LNCaP clone FGC (cell line): ENCODE data around the gene VARS2.

Experiments used
- DNase-seq: peaks from one replicate; pipeline ENCODE4 v3.0.0-alpha.2; 2011; ENCODE audit warnings: low read depth
- H3K4me3 ChIP-seq: 2 replicates; pipeline ENCODE4 v1.5.1; 2011; ENCODE audit warnings: mild to moderate bottlenecking, low read depth, low read length, control low read depth
- TF ChIP-seq, protein P1 (sequence below): IDR thresholded peaks from 2 replicates; pipeline ENCODE4 v1.5.1; 2012; ENCODE audit warnings: mild to moderate bottlenecking; ENCODE audit not compliant: control insufficient read depth, insufficient read depth; ENCODE audit errors: extremely low read depth

Gene VARS2

DNA sequence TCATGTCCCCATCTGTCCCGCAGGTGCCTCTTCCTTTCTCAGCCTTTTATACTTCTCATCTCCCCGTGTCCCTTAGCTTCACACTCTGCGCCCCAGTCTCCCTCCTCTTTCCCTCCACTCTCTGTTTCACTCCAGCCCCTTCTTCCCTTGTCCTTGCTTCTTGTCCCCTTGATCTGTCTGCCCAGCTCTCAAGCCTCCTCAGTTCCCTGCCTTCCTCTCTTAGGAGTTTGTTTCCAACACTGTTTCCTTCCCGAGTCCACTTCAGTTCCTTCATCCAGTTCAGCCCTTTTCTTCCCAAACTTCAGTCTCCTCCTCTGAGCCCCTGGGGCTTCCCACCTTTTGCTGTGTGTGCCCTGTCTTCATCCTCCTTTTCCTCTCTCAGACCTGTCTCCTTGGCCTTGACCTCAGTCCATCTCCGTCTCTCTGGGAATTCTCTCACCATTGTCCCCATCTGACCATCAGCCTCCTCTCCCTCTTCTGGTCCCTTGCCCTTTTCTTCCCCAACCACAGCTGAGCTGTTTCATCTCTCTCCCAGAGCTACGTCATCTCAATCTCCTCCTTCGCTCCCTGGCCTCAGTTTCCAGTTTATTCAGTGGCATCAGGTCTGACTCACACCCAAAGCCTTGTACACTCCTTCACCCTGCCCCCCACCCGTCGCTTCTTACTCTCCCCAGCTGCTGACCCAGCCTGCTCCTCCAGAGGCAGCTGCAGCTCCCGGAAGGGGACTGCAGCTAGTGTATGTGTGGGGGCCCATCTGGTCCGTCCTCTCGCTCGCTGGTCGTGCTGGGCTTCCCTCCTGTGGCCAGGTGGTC lies 32.4 kb upstream of the VARS2 start:
- H3K4me3 ChIP-seq: no peak overlapping the region
- no peak for DNase-seq
- TF ChIP-seq, protein P1, sequence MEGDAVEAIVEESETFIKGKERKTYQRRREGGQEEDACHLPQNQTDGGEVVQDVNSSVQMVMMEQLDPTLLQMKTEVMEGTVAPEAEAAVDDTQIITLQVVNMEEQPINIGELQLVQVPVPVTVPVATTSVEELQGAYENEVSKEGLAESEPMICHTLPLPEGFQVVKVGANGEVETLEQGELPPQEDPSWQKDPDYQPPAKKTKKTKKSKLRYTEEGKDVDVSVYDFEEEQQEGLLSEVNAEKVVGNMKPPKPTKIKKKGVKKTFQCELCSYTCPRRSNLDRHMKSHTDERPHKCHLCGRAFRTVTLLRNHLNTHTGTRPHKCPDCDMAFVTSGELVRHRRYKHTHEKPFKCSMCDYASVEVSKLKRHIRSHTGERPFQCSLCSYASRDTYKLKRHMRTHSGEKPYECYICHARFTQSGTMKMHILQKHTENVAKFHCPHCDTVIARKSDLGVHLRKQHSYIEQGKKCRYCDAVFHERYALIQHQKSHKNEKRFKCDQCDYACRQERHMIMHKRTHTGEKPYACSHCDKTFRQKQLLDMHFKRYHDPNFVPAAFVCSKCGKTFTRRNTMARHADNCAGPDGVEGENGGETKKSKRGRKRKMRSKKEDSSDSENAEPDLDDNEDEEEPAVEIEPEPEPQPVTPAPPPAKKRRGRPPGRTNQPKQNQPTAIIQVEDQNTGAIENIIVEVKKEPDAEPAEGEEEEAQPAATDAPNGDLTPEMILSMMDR: no peak

- peak overlapping the region; percentile 81 for H3K4me3 ChIP-seq
- no peak for DNase-seq
- TF ChIP-seq, protein P1: no peak
These were observed 31.8 kb upstream of the VARS2 start for GRCh38 chr6:30882204-30882758.

- peak overlapping the region; percentile 81 for H3K4me3 ChIP-seq
These were observed 31.0 kb upstream of the VARS2 start for GRCh38 chr6:30882759-30883684.

GRCh38 chr6:30883685-30884520 lies 30.1 kb upstream of the VARS2 start, which contains the start of gene DDR1:
DDR1 (plus strand) TSS chr6:30884519; CDS start chr6:30888730, 4,211 bp downstream.
- TF ChIP-seq, protein P1: no peak
- H3K4me3 ChIP-seq: peak within 1 kb of the TSS; percentile 81
- DNase-seq: no peak

More at GRCh38 chr6:30882759-30883684, 31.0 kb upstream of the VARS2 start:
- no peak for DNase-seq
- TF ChIP-seq, protein P1: no peak

DNA sequence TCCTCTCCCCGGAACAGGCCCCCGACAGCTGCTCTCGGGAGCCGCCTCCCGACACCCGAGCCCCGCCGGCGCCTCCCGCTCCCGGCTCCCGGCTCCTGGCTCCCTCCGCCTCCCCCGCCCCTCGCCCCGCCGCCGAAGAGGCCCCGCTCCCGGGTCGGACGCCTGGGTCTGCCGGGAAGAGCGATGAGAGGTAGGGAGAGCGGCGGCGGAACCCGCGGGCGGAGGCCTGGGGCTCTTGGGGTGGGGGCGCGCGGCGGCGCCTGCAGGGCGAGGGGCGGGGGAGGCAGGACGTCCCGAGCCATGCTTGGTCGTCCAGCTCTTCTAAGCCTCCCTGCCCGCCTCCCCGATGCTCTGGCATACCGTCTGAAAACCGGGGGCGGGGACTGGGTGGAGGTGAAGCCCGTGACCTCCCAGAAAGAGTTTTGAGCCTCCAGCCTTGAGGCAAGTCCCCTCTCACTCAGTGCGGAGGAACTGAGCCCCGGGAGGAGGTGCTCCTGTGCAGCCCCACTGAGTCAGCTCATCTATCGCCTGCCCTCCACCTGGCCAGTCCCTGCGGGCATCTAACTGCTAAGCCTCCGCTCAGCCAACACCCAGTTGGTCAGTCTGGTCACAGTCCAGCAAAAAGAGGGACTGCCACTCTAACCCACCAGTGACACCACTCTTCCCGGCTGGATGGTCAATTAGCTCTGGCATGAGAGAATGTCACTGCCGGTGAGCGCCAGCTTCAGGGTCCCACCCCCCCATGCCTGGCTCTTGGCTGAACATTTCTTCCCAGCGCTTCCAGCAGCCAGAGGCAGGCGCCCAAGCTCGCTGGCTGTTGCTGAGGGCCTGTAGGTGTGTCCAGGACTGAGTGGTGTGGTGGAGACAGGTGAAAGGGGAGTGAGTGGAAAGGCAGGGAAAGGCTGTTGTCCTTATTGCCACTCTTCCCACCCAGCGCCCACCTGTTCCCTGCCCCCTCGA lies 29.2 kb upstream of the VARS2 start:
- peak overlapping the region; percentile 81 for H3K4me3 ChIP-seq
- TF ChIP-seq, protein P1: no peak
- DNase-seq: no peak
